Loucy (cell line): Measurements from ENCODE around the gene SIRPB1.
A peak's percentile ranks its signal among the peaks of the same experiment; 100 is the strongest.

Source experiments
- H2AFZ ChIP-seq: fragments of 200-600 bp; sonication (generic); 2 replicates; pipeline ENCODE4 v1.6.0; 2016; ENCODE audit warnings: antibody characterized with exemption, mild to moderate bottlenecking, low read length, moderate library complexity
- H3F3A ChIP-seq: fragments of 200-600 bp; 2 replicates; pipeline ENCODE4 v1.6.0; 2016; ENCODE audit warnings: antibody characterized with exemption, low read depth, mild to moderate bottlenecking
- H3K27me3 ChIP-seq: fragments of 200-600 bp; sonication (generic); 2 replicates; pipeline ENCODE4 v1.6.1; 2014; ENCODE audit warnings: low read length, mild to moderate bottlenecking; ENCODE audit not compliant: insufficient read depth, poor library complexity, severe bottlenecking
- H3K36me3 ChIP-seq: fragments of 200-600 bp; sonication (generic); 2 replicates; pipeline ENCODE4 v1.6.1; 2016; ENCODE audit warnings: low read length; ENCODE audit not compliant: insufficient read depth
- H3K4me1 ChIP-seq: fragments of 200-600 bp; sonication (generic); 2 replicates; pipeline ENCODE4 v1.5.1; 2014; ENCODE audit warnings: low read length, mild to moderate bottlenecking; ENCODE audit not compliant: insufficient read depth, poor library complexity, severe bottlenecking
- H3K4me2 ChIP-seq: fragments of 200-600 bp; sonication (generic); 2 replicates; pipeline ENCODE4 v1.6.0; 2014; ENCODE audit warnings: antibody characterized with exemption, low read length, low read depth, mild to moderate bottlenecking; ENCODE audit not compliant: poor library complexity, severe bottlenecking
- H3K4me3 ChIP-seq: fragments of 200-600 bp; sonication (generic); 2 replicates; pipeline ENCODE4 v1.5.1; 2014; ENCODE audit warnings: low read length, mild to moderate bottlenecking, mixed read lengths; ENCODE audit not compliant: poor library complexity, severe bottlenecking
- H3K79me2 ChIP-seq: fragments of 200-600 bp; sonication (generic); 2 replicates; pipeline ENCODE4 v1.6.1; 2014; ENCODE audit warnings: low read length; ENCODE audit not compliant: insufficient read depth
- H3K9ac ChIP-seq: fragments of 200-600 bp; sonication (generic); 2 replicates; pipeline ENCODE4 v1.6.0; 2014; ENCODE audit warnings: mild to moderate bottlenecking, low read depth, low read length, moderate library complexity; ENCODE audit not compliant: poor library complexity, severe bottlenecking
- H3K9me2 ChIP-seq: fragments of 200-600 bp; sonication (generic); replicated peaks from 2 replicates; pipeline ENCODE4 v1.6.1; 2016; ENCODE audit warnings: low read depth, low read length, mixed read lengths
- H3K9me3 ChIP-seq: fragments of 200-600 bp; sonication (generic); 2 replicates; pipeline ENCODE4 v1.6.1; 2014; ENCODE audit warnings: mild to moderate bottlenecking, antibody characterized with exemption, low read length, low read depth; ENCODE audit not compliant: insufficient read depth
- H4K20me1 ChIP-seq: fragments of 200-600 bp; sonication (generic); 2 replicates; pipeline ENCODE4 v1.6.0; 2014; ENCODE audit warnings: antibody characterized with exemption, low read length, mild to moderate bottlenecking; ENCODE audit not compliant: insufficient read depth, poor library complexity, severe bottlenecking
- EZH2phosphoT487 ChIP-seq: fragments of 200-600 bp; IDR thresholded peaks from 2 replicates; pipeline ENCODE4 v1.6.1; 2018; ENCODE audit warnings: antibody characterized with exemption, mild to moderate bottlenecking, moderate library complexity, borderline replicate concordance
- TF ChIP-seq, protein P1 (sequence below): fragments of 200-600 bp; sonication (generic); conservative IDR thresholded peaks from 2 replicates; pipeline ENCODE4 v1.5.1; 2014; ENCODE audit warnings: mild to moderate bottlenecking, antibody characterized with exemption, low read length

Gene SIRPB1

DNA sequence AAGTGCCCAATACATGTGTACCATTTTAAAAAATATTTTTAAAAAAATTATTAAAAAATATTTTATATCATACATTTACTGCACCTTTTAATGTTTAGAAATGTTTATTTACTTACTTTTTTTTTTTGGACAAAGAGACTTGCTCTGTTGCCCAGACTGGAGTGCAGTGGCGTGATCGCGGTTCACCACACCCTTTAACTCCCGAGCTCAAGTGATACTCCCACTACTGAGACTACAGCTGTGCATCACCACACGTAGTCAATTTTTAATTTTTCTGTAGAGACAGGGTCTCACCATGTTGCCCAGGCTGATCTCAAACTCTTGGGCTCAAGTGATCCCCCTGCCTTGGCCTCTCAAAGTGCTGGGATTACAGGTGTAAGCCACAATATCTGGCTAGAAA, 47.0 kb upstream of the SIRPB1 start:
- no peaks in the 10 kb centered on the region for H3K9me3 ChIP-seq
- H3K36me3 ChIP-seq, result no peaks in the 10 kb centered on the region
- TF ChIP-seq, protein P1, sequence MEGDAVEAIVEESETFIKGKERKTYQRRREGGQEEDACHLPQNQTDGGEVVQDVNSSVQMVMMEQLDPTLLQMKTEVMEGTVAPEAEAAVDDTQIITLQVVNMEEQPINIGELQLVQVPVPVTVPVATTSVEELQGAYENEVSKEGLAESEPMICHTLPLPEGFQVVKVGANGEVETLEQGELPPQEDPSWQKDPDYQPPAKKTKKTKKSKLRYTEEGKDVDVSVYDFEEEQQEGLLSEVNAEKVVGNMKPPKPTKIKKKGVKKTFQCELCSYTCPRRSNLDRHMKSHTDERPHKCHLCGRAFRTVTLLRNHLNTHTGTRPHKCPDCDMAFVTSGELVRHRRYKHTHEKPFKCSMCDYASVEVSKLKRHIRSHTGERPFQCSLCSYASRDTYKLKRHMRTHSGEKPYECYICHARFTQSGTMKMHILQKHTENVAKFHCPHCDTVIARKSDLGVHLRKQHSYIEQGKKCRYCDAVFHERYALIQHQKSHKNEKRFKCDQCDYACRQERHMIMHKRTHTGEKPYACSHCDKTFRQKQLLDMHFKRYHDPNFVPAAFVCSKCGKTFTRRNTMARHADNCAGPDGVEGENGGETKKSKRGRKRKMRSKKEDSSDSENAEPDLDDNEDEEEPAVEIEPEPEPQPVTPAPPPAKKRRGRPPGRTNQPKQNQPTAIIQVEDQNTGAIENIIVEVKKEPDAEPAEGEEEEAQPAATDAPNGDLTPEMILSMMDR, result no peak
- TF ChIP-seq EZH2phosphoT487, result no peak
- no peaks in the 10 kb centered on the region for H3K9me2 ChIP-seq
- no peaks in the 10 kb centered on the region for H3K27me3 ChIP-seq
- no peak overlapping the region for H2AFZ ChIP-seq
- no peaks in the 10 kb centered on the region for H4K20me1 ChIP-seq
- H3K4me3 ChIP-seq, result no peak overlapping the region
- H3K79me2 ChIP-seq, result no peaks in the 10 kb centered on the region
- no peaks in the 10 kb centered on the region for H3F3A ChIP-seq
- H3K4me2 ChIP-seq, result no peak overlapping the region
- peaks cover 26% of the 10 kb centered on the region for H3K4me1 ChIP-seq
- no peak overlapping the region for H3K9ac ChIP-seq

- Histone ChIP-seq H3K4me2 (peak overlapping the region; percentile 45), H3K9me2 (no peaks in the 10 kb centered on the region), H3K9ac (peak overlapping the region; percentile 29), H3K79me2 (no peaks in the 10 kb centered on the region), H2AFZ (peak overlapping the region; percentile 44), H3K4me1 (peaks cover 28% of the 10 kb centered on the region), H3K27me3 (no peaks in the 10 kb centered on the region), H3K9me3 (no peaks in the 10 kb centered on the region), H3K4me3 (peak overlapping the region; percentile 26), H3K36me3 (no peaks in the 10 kb centered on the region), H3F3A (no peaks in the 10 kb centered on the region), H4K20me1 (no peaks in the 10 kb centered on the region)
- TF ChIP-seq, protein P1, result no peak
- no peak for TF ChIP-seq EZH2phosphoT487
These were observed 45.5 kb upstream of the SIRPB1 start for GRCh38 chr20:1665345-1665744.

DNA sequence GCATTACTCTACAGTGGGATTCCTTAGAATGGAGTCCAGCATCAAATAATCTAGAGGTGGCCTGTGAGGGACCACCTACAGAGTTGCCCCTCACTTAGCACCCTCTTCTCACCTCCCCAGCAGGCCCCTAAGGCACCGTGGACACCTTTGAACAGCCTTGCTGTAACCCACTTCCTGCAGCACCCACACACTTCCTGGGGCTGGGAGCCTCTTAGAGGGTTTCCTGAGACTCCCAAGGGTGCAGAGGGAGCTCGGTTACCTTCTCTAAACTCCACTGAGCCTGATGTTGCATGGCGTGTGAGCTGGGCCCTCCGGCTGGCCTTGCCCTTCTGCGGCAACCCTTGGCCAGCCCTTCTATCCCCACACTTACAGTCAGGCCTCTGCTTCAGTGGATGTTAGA, 45.1 kb upstream of the SIRPB1 start:
- H3K4me1 ChIP-seq, result peaks cover 28% of the 10 kb centered on the region
- no peaks in the 10 kb centered on the region for H3K9me2 ChIP-seq
- no peak for TF ChIP-seq EZH2phosphoT487
- TF ChIP-seq, protein P1, result no peak
- H3K4me3 ChIP-seq, result peak overlapping the region; percentile 26
- H3K27me3 ChIP-seq, result no peaks in the 10 kb centered on the region
- H3F3A ChIP-seq, result no peaks in the 10 kb centered on the region
- peak overlapping the region; percentile 45 for H3K4me2 ChIP-seq
- no peaks in the 10 kb centered on the region for H3K9me3 ChIP-seq
- H4K20me1 ChIP-seq, result no peaks in the 10 kb centered on the region
- H2AFZ ChIP-seq, result peak overlapping the region; percentile 44
- no peaks in the 10 kb centered on the region for H3K79me2 ChIP-seq
- H3K36me3 ChIP-seq, result no peaks in the 10 kb centered on the region
- H3K9ac ChIP-seq, result peak overlapping the region; percentile 29
